Keratinocyte (primary cell): Measurements from ENCODE around the gene MSI2. TPM values are rescaled to one million over a fixed set of nuclear protein-coding genes. Genes with fewer than 3 reads are reported as not detected.

Source experiments
- DNase-seq: peaks from one replicate; pipeline ENCODE4 v3.0.0-alpha.2; 2011; ENCODE audit warnings: low read depth, missing footprints, low spot score
- FAIRE-seq: peaks from 2 replicates; lab custom pipeline; 2011; peaks lifted over from hg19 to GRCh38; lab: Jason Lieb, UNC
- H2AFZ ChIP-seq: 2 replicates; pipeline ENCODE4 v1.6.0; 2012; ENCODE audit warnings: low read length, control low read depth, inconsistent platforms; ENCODE audit not compliant: control insufficient read depth
- H3K27ac ChIP-seq: 2 replicates; pipeline ENCODE4 v1.5.1; 2011; ENCODE audit warnings: low read length; ENCODE audit not compliant: control insufficient read depth, insufficient read depth
- H3K27me3 ChIP-seq: 3 replicates; pipeline ENCODE4 v1.6.0; 2011; ENCODE audit warnings: low read length; ENCODE audit not compliant: control insufficient read depth, insufficient read depth; ENCODE audit errors: extremely low read depth
- H3K36me3 ChIP-seq, 2 experiments: 2 replicates in 1 of 2; 3 replicates in 1 of 2; pipeline ENCODE4 v1.5.1; 2011; ENCODE audit warnings: low read length in 2 of 2, mild to moderate bottlenecking in 1 of 2; ENCODE audit not compliant: control insufficient read depth in 2 of 2, insufficient read depth in 2 of 2; ENCODE audit errors: extremely low read depth in 1 of 2
- H3K4me1 ChIP-seq: 3 replicates; pipeline ENCODE4 v1.5.1; 2011; ENCODE audit warnings: low read length; ENCODE audit not compliant: control insufficient read depth, insufficient read depth; ENCODE audit errors: extremely low read depth
- H3K4me2 ChIP-seq: 3 replicates; pipeline ENCODE4 v1.6.0; 2011; ENCODE audit warnings: low read depth, low read length; ENCODE audit not compliant: control insufficient read depth, insufficient read depth; ENCODE audit errors: extremely low read depth
- H3K4me3 ChIP-seq, 3 experiments: fragments of 200-600 bp in 1 of 3; sonication (generic) in 1 of 3; 2 replicates in 2 of 3; 3 replicates in 1 of 3; pipeline ENCODE4 v1.5.1; 2011 to 2016; ENCODE audit warnings: low read length in 3 of 3, mild to moderate bottlenecking in 3 of 3, control low read depth in 2 of 3, inconsistent platforms in 1 of 3, low read depth in 1 of 3, mixed read lengths in 1 of 3, mixed run types in 1 of 3, moderate library complexity in 1 of 3; ENCODE audit not compliant: control insufficient read depth in 2 of 3, insufficient read depth in 2 of 3; ENCODE audit errors: extremely low read depth in 1 of 3
- H3K79me2 ChIP-seq: 2 replicates; pipeline ENCODE4 v1.6.0; 2012; ENCODE audit warnings: low read length; ENCODE audit not compliant: control insufficient read depth, insufficient read depth
- H3K9ac ChIP-seq: 3 replicates; pipeline ENCODE4 v1.6.0; 2011; ENCODE audit warnings: low read length; ENCODE audit not compliant: control insufficient read depth, insufficient read depth; ENCODE audit errors: extremely low read depth
- H3K9me1 ChIP-seq: 3 replicates; pipeline ENCODE4 v1.6.0; 2011; ENCODE audit warnings: low read length; ENCODE audit not compliant: control insufficient read depth, insufficient read depth; ENCODE audit errors: extremely low read depth
- H3K9me3 ChIP-seq: 2 replicates; pipeline ENCODE4 v1.5.1; 2012; ENCODE audit warnings: low read depth, low read length; ENCODE audit not compliant: control insufficient read depth
- H4K20me1 ChIP-seq: 3 replicates; pipeline ENCODE4 v1.6.0; 2011; ENCODE audit warnings: low read length; ENCODE audit not compliant: control insufficient read depth, insufficient read depth; ENCODE audit errors: extremely low read depth
- CTCF ChIP-seq, 3 experiments: IDR thresholded peaks in 1 of 3; conservative IDR thresholded peaks in 1 of 3; optimal IDR thresholded peaks in 1 of 3; 2 replicates in 2 of 3; 3 replicates in 1 of 3; pipeline versions ENCODE3 to v1.5.1; 2011; ENCODE audit warnings: low read length in 3 of 3, mild to moderate bottlenecking in 3 of 3, moderate library complexity in 2 of 3, control low read depth in 1 of 3, inconsistent platforms in 1 of 3; ENCODE audit not compliant: insufficient read depth in 2 of 3; ENCODE audit errors: extremely low read depth in 1 of 3
- EZH2 ChIP-seq: IDR thresholded peaks from one replicate; pipeline ENCODE4 v1.6.1; 2012; ENCODE audit warnings: inconsistent platforms, mild to moderate bottlenecking, low read length, moderate library complexity
- dilution Hi-C: fragments of 300-500 bp; cut with MboI; formaldehyde crosslinking; loops from one replicate; pipeline ENCODE4 v1.7.0; 2020; ENCODE audit warnings: low sequenced_read_pairs; ENCODE audit not compliant: extremely low pct_ligation_motif_present
- polyA plus RNA-seq, 5 experiments: library from polyadenylated mRNA; depleted of rRNA in 3 of 5; stranded (reverse) in 3 of 5; stranded (forward) in 1 of 5; unstranded in 1 of 5; fragments of >200 nt; gene quantifications; 1 replicate in 1 of 5; 2 replicates in 3 of 5; 3 replicates in 1 of 5; pipeline versions ENCODE4 v1.2.1 to v1.2.3, GENCODE V29; 2011 to 2012; ENCODE audit warnings: missing spikeins in 2 of 5, low read depth in 1 of 5, low replicate concordance in 1 of 5

The MSI2 gene
- polyA plus RNA-seq, 1 donor (not counting 4 experiments of a cell fraction or from before 2014, with no cell fraction given), result 22.3 TPM

GRCh38 chr17:57387575-57387974, 131.3 kb downstream of the MSI2 start:
- H3K27ac ChIP-seq, result no peak overlapping the region
- no peak overlapping the region for H3K4me3 ChIP-seq
- no peaks in the 10 kb centered on the region for H4K20me1 ChIP-seq
- no peak overlapping the region for H3K4me2 ChIP-seq
- no peak overlapping the region for H3K9ac ChIP-seq
- H2AFZ ChIP-seq, result no peak overlapping the region
- H3K9me3 ChIP-seq, result peaks cover 6% of the 10 kb centered on the region
- dilution Hi-C loops, result no loop called here
- H3K4me1 ChIP-seq, result no peaks in the 10 kb centered on the region
- no peaks in the 10 kb centered on the region for H3K9me1 ChIP-seq
- H3K36me3 ChIP-seq, result no peaks in the 10 kb centered on the region
- no peaks in the 10 kb centered on the region for H3K79me2 ChIP-seq
- H3K27me3 ChIP-seq, result no peaks in the 10 kb centered on the region
- FAIRE-seq (no peak), DNase-seq (no peak)
- TF ChIP-seq CTCF (optimal IDR thresholded peaks at IDR 0.05 in 1 of 3, IDR thresholded peaks at IDR 0.05 in 1 of 3, conservative IDR thresholded peaks at IDR 0.05 in 1 of 3; ENCODE audit: extremely low read depth in 1 of 3, insufficient read depth in 2 of 3, low read length in 3 of 3), result no peak
- no peak for TF ChIP-seq EZH2

- Histone ChIP-seq H3K27me3 (no peaks in the 10 kb centered on the region), H3K4me3 (no peak overlapping the region), H3K9me3 (peaks cover 6% of the 10 kb centered on the region), H3K9ac (no peak overlapping the region), H4K20me1 (no peaks in the 10 kb centered on the region), H3K4me1 (no peaks in the 10 kb centered on the region), H2AFZ (no peak overlapping the region), H3K36me3 (no peaks in the 10 kb centered on the region), H3K4me2 (no peak overlapping the region), H3K79me2 (no peaks in the 10 kb centered on the region), H3K27ac (no peak overlapping the region), H3K9me1 (no peaks in the 10 kb centered on the region)
- dilution Hi-C loops, result no loop called here
- FAIRE-seq (no peak), DNase-seq (no peak)
- TF ChIP-seq EZH2, result no peak
- no peak for TF ChIP-seq CTCF (optimal IDR thresholded peaks at IDR 0.05 in 1 of 3, IDR thresholded peaks at IDR 0.05 in 1 of 3, conservative IDR thresholded peaks at IDR 0.05 in 1 of 3; ENCODE audit: extremely low read depth in 1 of 3, insufficient read depth in 2 of 3, low read length in 3 of 3)
Observed at GRCh38 chr17:57388131-57388725, 131.9 kb downstream of the MSI2 start.
